Activated CD8-positive, alpha-beta T cell treated with anti-CD3 and anti-CD28 coated beads for 36 hours (primary cell): ENCODE data around the gene PI4KA. TPM values are rescaled to one million over a fixed set of nuclear protein-coding genes. Genes with fewer than 3 reads are reported as not detected.

Source experiments
- ATAC-seq: fragments of 200-7000 bp; cut with Tn5 transposase; one replicate; pipeline ENCODE4 v1.10.0; 2021; ENCODE audit warnings: mild to moderate bottlenecking, moderate library complexity
- CTCF ChIA-PET: fragments of 350-600 bp; sonication (Branson Sonifier 250); formaldehyde crosslinking; loops from one replicate; lab custom pipeline; 2021; ENCODE audit warnings: antibody characterized with exemption; lab: Charles Lee
- POLR2A ChIA-PET: fragments of 350-600 bp; sonication (Branson Sonifier 250); formaldehyde crosslinking; loops from one replicate; lab custom pipeline; 2021; ENCODE audit warnings: antibody characterized with exemption; lab: Charles Lee
- DNase-seq: peaks from one replicate; pipeline ENCODE4 v3.0.0-alpha.2; 2020
- H3K27ac Mint-ChIP-seq: one replicate; pipeline ENCODE4 v1.8.0; 2021; ENCODE audit warnings: mild to moderate bottlenecking, mixed read lengths
- H3K27me3 Mint-ChIP-seq: one replicate; pipeline ENCODE4 v1.8.0; 2021; ENCODE audit warnings: mixed read lengths
- H3K36me3 Mint-ChIP-seq: one replicate; pipeline ENCODE4 v1.8.0; 2021; ENCODE audit warnings: low read depth, mixed read lengths
- H3K4me1 Mint-ChIP-seq: one replicate; pipeline ENCODE4 v1.8.0; 2021; ENCODE audit warnings: low read depth, mixed read lengths
- H3K4me3 Mint-ChIP-seq: one replicate; pipeline ENCODE4 v1.8.0; 2021; ENCODE audit warnings: mild to moderate bottlenecking, moderate library complexity, mixed read lengths
- H3K9me3 Mint-ChIP-seq: one replicate; pipeline ENCODE4 v1.8.0; 2021; ENCODE audit warnings: mixed read lengths
- CTCF ChIP-seq: fragments of 200-600 bp; IDR thresholded peaks from one replicate; pipeline ENCODE4 v1.8.0; 2022; ENCODE audit warnings: antibody characterized with exemption, mild to moderate bottlenecking
- intact Hi-C: fragments of 100-400 bp; cut with micrococcal nuclease; formaldehyde crosslinking; loops from one replicate; pipeline ENCODE4 v1.10.0; 2022
- total RNA-seq, 2 experiments: library from RNA; stranded (reverse); gene quantifications; one replicate each; pipeline ENCODE4 v1.2.3, GENCODE V29; 2021

Gene PI4KA
- total RNA-seq, 2 experiments from 2014 or later = 63.9 to 64.1 TPM

- Mint-ChIP-seq H3K4me3 (no peak overlapping the region), H3K36me3 (peaks cover 11% of the 10 kb centered on the region), H3K27ac (no peak overlapping the region), H3K9me3 (no peaks in the 10 kb centered on the region), H3K4me1 (peaks cover 19% of the 10 kb centered on the region), H3K27me3 (no peaks in the 10 kb centered on the region)
- intact Hi-C loops = no loop called here
- DNase-seq = no peak
- ChIA-PET POLR2A (interaction anchor here (1.0 kb wide), 1 partner anchor 15 kb away, joined by 3 read pairs; no protein-coding TSS in a partner anchor), CTCF (interaction anchor here (1.3 to 6.3 kb wide), 3 partner anchors 14 to 41 kb away, joined by 3 to 57 read pairs (median 14); no protein-coding TSS in a partner anchor)
- no peak for TF ChIP-seq CTCF
- no peak for ATAC-seq
Observed at GRCh38 chr22:20782083-20782482, 76.5 kb downstream of the PI4KA start.

GRCh38 chr22:20781272-20781990 is 77.2 kb downstream of the PI4KA start:
- POLR2A ChIA-PET = interaction anchor here (1.0 kb wide), 1 partner anchor 15 kb away, joined by 3 read pairs; no protein-coding TSS in a partner anchor
- intact Hi-C loops = no loop called here
- ATAC-seq (peak; percentile 78), DNase-seq (peak; percentile 39)
- peaks cover 19% of the 10 kb centered on the region for H3K4me1 Mint-ChIP-seq
- H3K4me3 Mint-ChIP-seq = no peak overlapping the region
- CTCF ChIA-PET = interaction anchor here (3.1 to 6.3 kb wide), 2 partner anchors 14 to 19 kb away, joined by 14 to 57 read pairs; no protein-coding TSS in a partner anchor
- H3K27ac Mint-ChIP-seq = peak overlapping the region; percentile 34
- no peak for TF ChIP-seq CTCF
- H3K9me3 Mint-ChIP-seq = no peaks in the 10 kb centered on the region
- peaks cover 14% of the 10 kb centered on the region for H3K36me3 Mint-ChIP-seq
- no peaks in the 10 kb centered on the region for H3K27me3 Mint-ChIP-seq

DNA sequence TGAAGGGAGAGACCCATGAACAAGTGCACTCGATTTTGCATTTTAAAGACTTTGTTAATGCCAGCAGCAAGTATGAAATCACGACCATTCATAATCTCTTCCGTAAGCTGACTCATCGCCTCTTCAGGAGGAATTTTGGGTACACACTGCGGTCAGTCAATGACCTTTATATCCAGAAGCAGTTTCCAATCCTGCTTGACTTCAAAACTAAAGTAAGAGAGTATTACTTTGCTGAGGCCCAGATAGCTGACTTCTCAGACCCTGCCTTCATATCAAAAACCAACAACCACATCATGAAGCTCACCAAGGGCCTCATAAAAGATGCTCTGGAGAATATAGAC is 78.8 kb downstream of the PI4KA start:
- H3K27me3 Mint-ChIP-seq = no peaks in the 10 kb centered on the region
- peaks cover 15% of the 10 kb centered on the region for H3K36me3 Mint-ChIP-seq
- DNase-seq (no peak), ATAC-seq (no peak)
- no peak overlapping the region for H3K4me3 Mint-ChIP-seq
- intact Hi-C loops = no loop called here
- POLR2A ChIA-PET = no interaction called here
- CTCF ChIA-PET = interaction anchor here (6.3 kb wide), 1 partner anchor 16 kb away, joined by 57 read pairs; no protein-coding TSS in a partner anchor
- no peak for TF ChIP-seq CTCF
- H3K4me1 Mint-ChIP-seq = peaks cover 19% of the 10 kb centered on the region
- H3K9me3 Mint-ChIP-seq = no peaks in the 10 kb centered on the region
- H3K27ac Mint-ChIP-seq = no peak overlapping the region

DNA sequence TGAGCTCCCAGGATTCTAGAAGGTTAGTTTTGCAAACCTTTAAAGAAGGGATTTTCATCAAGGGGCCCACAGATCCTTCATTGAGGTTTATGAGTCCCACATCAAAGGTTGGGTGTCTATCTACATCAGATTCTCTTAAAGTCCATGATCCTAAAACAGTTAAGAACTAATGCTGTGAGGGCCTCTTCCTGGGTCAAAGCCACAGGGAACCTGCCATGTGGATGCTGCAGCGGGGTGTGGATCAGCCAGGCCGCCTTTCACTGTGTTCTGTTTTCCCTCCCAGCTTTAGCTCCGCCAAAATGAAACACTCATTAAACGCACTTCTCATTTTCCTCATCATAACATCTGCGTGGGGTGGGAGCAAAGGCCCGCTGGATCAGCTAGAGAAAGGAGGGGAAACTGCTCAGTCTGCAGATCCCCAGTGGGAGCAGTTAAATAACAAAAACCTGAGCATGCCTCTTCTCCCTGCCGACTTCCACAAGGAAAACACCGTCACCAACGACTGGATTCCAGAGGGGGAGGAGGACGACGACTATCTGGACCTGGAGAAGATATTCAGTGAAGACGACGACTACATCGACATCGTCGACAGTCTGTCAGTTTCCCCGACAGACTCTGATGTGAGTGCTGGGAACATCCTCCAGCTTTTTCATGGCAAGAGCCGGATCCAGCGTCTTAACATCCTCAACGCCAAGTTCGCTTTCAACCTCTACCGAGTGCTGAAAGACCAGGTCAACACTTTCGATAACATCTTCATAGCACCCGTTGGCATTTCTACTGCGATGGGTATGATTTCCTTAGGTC is 79.4 kb downstream of the PI4KA start:
- DNase-seq = no peak
- ATAC-seq = no peak
- Mint-ChIP-seq H3K27me3 (no peaks in the 10 kb centered on the region), H3K4me1 (peaks cover 16% of the 10 kb centered on the region), H3K27ac (no peak overlapping the region), H3K4me3 (no peak overlapping the region), H3K36me3 (peaks cover 15% of the 10 kb centered on the region), H3K9me3 (no peaks in the 10 kb centered on the region)
- intact Hi-C loops = no loop called here
- ChIA-PET CTCF (interaction anchor here (6.3 kb wide), 1 partner anchor 17 kb away, joined by 57 read pairs; no protein-coding TSS in a partner anchor), POLR2A (no interaction called here)
- TF ChIP-seq CTCF = no peak
